Osteocyte (in vitro differentiated cells): ENCODE measurements around the gene UNK. TPM values are rescaled to one million over a fixed set of nuclear protein-coding genes. Genes with fewer than 3 reads are reported as not detected.
A peak's percentile ranks its signal among the peaks of the same experiment; 100 is the strongest.

ENCODE experiments used
- DNase-seq: peaks from one replicate; pipeline ENCODE4 v3.0.0; 2021; ENCODE audit warnings: mixed read lengths; ENCODE audit not compliant: unreplicated experiment; ENCODE audit errors: extremely low spot score
- H3K27ac Mint-ChIP-seq: one replicate; pipeline ENCODE4 v1.8.0; 2021; ENCODE audit warnings: mild to moderate bottlenecking, mixed read lengths; ENCODE audit not compliant: unreplicated experiment
- H3K27me3 Mint-ChIP-seq: one replicate; pipeline ENCODE4 v1.8.0; 2021; ENCODE audit warnings: mixed read lengths; ENCODE audit not compliant: unreplicated experiment
- H3K36me3 Mint-ChIP-seq: one replicate; pipeline ENCODE4 v1.8.0; 2021; ENCODE audit warnings: mixed read lengths; ENCODE audit not compliant: unreplicated experiment
- H3K4me1 Mint-ChIP-seq: one replicate; pipeline ENCODE4 v1.8.0; 2021; ENCODE audit warnings: mixed read lengths; ENCODE audit not compliant: unreplicated experiment
- H3K4me3 Mint-ChIP-seq: one replicate; pipeline ENCODE4 v1.8.0; 2021; ENCODE audit warnings: mild to moderate bottlenecking, moderate library complexity, mixed read lengths; ENCODE audit not compliant: unreplicated experiment
- H3K9me3 Mint-ChIP-seq: one replicate; pipeline ENCODE4 v1.8.0; 2021; ENCODE audit warnings: mixed read lengths; ENCODE audit not compliant: unreplicated experiment
- CTCF ChIP-seq: fragments of 200-600 bp; sonication (generic); IDR thresholded peaks from 2 replicates; pipeline ENCODE4 v1.5.0; 2021; ENCODE audit warnings: antibody characterized with exemption, mild to moderate bottlenecking, moderate library complexity
- total RNA-seq: library from RNA; stranded (reverse); gene quantifications from 2 replicates; pipeline ENCODE4 v1.2.1, GENCODE V29; 2021

Gene UNK
- total RNA-seq, 1 donor from 2014 or later, result 38.2 TPM

- no peaks in the 10 kb centered on the region for H3K9me3 Mint-ChIP-seq
- H3K27ac Mint-ChIP-seq, result peak overlapping the region; percentile 67
- H3K4me1 Mint-ChIP-seq, result peaks cover 18% of the 10 kb centered on the region
- no peak for DNase-seq
- H3K4me3 Mint-ChIP-seq, result no peak overlapping the region
- peaks cover 30% of the 10 kb centered on the region for H3K36me3 Mint-ChIP-seq
- no peak for TF ChIP-seq CTCF
- no peaks in the 10 kb centered on the region for H3K27me3 Mint-ChIP-seq
Measured at GRCh38 chr17:75754378-75755204, 30.0 kb upstream of the UNK start.

GRCh38 chr17:75755205-75755901, 29.3 kb upstream of the UNK start:
- peak; percentile 84 for DNase-seq
- Mint-ChIP-seq H3K27me3 (no peaks in the 10 kb centered on the region), H3K36me3 (peaks cover 24% of the 10 kb centered on the region), H3K9me3 (no peaks in the 10 kb centered on the region), H3K27ac (peak overlapping the region; percentile 10), H3K4me3 (no peak overlapping the region), H3K4me1 (peaks cover 13% of the 10 kb centered on the region)
- TF ChIP-seq CTCF, result no peak

- no peak overlapping the region for H3K4me3 Mint-ChIP-seq
- no peak for DNase-seq
- H3K27ac Mint-ChIP-seq, result no peak overlapping the region
- peaks cover 22% of the 10 kb centered on the region for H3K36me3 Mint-ChIP-seq
- peaks cover 13% of the 10 kb centered on the region for H3K4me1 Mint-ChIP-seq
- H3K9me3 Mint-ChIP-seq, result no peaks in the 10 kb centered on the region
- H3K27me3 Mint-ChIP-seq, result no peaks in the 10 kb centered on the region
- TF ChIP-seq CTCF, result no peak
Measured at GRCh38 chr17:75755990-75756389, 28.6 kb upstream of the UNK start.

GRCh38 chr17:75756451-75757085, 28.0 kb upstream of the UNK start:
- Mint-ChIP-seq H3K4me1 (peaks cover 10% of the 10 kb centered on the region), H3K27me3 (no peaks in the 10 kb centered on the region), H3K9me3 (no peaks in the 10 kb centered on the region), H3K27ac (no peak overlapping the region), H3K4me3 (no peak overlapping the region), H3K36me3 (peaks cover 17% of the 10 kb centered on the region)
- no peak for TF ChIP-seq CTCF
- DNase-seq, result no peak
